DMS79 treated with DMSO at 0.1 percent for 48 hours (cell line): ENCODE results near the gene COIL.
"Not testable (repeated sequence)": the region's sequence is repeated elsewhere in the genome, so short reads cannot be mapped to it uniquely, and the experiment has no call there.

ENCODE experiments used
- DNase-seq: peaks from one replicate; lab custom pipeline; 2025; lab: John Stamatoyannopoulos, UW

COIL gene, protein sequence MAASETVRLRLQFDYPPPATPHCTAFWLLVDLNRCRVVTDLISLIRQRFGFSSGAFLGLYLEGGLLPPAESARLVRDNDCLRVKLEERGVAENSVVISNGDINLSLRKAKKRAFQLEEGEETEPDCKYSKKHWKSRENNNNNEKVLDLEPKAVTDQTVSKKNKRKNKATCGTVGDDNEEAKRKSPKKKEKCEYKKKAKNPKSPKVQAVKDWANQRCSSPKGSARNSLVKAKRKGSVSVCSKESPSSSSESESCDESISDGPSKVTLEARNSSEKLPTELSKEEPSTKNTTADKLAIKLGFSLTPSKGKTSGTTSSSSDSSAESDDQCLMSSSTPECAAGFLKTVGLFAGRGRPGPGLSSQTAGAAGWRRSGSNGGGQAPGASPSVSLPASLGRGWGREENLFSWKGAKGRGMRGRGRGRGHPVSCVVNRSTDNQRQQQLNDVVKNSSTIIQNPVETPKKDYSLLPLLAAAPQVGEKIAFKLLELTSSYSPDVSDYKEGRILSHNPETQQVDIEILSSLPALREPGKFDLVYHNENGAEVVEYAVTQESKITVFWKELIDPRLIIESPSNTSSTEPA

DNA sequence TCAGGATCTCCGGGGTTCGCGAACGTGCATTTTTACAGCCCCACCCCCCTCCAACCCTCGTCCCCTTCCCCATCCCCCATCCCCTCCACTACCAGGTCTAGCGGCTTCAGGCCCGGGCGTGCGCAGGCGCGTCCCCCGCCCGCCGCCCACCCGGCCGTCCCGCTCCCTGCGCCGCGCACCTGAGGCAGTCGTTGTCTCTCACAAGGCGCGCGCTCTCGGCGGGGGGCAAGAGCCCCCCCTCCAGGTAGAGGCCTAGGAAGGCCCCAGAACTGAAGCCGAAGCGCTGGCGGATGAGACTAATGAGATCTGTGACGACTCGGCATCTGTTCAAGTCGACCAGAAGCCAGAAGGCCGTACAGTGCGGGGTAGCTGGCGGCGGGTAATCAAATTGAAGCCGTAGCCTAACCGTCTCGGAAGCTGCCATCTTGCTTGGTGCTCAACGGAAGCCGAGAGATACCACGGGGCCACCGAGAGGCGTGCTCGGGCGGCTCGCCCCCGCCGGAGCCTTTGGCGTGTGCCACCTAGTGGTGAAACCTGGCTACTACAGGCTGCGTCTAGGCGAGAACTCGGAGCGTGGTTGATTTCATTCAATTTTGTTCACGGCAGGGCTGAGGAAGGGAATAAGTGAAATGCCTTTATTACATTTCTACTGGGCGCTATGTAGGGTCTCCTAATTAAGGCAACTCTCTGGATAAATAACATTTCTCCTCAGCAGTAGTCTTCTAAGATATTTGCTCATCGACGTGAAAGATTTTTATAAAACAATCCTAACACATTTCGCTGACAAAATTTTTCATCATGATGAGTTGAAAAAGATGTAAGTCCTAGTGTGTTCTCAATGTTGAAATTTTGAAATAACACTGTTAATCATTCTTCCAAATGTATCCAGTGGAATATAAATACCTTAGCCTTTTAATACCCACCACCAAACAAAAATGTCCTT lies at the start of gene COIL:
COIL (minus strand) TSS at position 455 of the 943 bp plus-strand sequence; CDS start at position 424, 31 bp downstream.
- peak; percentile 74 for DNase-seq

DNA sequence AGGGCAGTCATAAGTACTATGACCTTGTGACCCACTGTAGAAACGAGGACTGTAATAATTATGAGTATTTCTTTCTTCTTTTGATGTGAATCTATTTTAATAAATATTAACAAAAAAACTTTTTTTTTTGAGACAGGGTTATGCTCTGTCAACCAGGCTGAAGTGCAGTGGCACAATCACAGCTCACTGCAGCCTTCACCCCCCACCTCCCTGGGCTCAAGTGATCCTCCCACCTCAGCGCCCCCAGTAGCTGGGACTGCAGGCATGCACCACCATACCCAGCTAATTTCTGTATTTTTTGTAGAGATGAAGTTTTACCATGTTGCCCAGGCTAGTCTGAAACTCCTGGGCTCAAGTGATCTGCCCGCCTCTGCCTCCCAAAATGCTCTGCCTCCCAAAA lies 49.6 kb upstream of the COIL start:
- no peak for DNase-seq

DNA sequence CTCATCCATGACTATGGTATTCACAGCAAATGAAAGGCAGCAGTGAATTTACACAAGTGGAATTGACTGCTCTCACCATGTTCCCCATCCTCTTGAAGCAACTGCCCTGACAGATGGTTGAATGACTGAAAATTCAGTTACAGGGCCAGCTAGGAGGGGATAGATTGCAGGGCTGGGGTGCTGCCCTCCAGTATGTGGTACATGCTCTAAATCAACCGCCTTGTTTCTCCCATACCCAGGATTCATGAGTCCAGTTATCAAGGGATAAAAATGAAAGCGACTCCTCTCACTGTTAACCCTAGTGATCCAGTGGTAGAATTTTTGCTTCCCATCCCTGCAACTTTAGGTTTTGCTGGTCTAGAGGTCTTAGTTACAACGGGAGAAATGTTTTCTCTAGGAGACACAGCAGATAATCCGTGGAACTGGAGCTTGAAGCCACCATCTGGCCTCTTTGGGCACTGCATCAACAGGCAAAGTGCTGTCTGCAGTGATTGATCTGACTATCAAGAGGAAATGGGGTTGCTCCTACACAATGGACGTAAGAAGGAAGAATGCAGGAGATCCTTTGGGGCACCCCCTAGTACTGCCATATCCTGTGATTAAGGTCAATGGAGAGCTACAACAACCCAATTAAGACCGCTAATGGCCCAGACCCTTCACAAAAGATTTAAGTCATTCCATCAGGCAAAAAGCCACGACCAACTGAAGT lies 49.0 kb upstream of the COIL start:
- DNase-seq: peak; percentile 63

DNA sequence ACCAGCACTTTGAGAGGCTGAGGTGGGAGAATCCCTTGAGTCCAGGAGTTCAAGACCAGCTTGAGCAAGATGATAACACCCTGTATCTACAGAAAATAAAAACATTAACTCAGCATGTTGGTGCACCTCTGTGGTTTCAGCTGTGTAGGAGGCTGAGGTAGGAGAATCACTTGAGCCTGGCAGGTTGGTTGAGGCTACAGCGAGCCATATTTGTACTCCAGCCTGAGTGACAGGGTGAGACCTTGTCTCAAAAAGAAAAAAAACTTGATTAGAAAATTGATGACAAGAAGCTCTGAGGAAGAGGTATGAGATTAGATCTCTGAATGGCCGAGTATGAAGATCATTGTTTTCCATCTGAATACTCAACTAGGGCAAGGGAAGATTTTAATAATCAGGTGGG lies 48.1 kb upstream of the COIL start:
- DNase-seq: no peak

DNA sequence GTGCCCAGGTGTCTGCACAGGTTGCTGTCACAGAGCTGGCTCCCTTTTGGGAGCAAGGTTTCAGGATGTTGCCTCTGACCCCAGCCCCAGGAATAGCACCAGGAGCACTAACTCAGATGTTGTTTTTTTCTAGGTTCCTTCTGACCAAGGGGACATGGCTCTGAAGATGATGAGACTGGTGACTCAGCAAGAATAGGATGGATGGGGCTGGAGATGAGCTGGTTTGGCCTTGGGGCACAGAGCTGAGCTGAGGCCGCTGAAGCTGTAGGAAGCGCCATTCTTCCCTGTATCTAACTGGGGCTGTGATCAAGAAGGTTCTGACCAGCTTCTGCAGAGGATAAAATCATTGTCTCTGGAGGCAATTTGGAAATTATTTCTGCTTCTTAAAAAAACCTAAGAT lies 45.2 kb upstream of the COIL start:
- no peak for DNase-seq

DNA sequence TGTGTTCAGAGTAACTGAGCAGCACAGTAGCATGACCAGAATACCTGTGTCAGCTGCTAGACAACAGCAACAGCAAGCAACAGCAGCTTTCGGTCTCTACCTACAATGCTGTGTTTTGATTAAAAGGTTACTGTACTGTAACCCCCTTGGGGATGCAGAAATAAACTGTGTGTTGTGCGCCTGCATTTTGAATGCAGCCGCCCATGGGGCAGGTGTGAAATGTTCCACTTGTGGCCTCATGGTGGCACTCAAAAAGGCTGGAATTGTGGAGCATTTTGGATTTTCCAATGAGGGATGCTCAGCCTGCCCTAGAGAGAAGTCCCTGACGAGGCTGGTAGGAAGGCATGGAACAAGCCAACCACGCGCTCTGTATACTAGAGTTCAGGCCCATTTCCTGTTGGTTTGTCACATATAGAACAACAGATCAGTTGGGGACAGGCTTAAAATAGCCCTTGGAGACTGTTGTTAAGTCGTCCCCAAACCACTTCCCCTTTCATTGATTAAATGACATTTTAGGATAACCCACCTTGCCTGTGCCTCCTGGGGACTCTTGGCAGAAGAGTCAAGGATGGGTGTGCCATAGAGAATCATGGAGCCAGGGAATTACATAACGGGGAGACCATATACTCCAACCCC lies 44.2 kb upstream of the COIL start:
- DNase-seq: no peak

DNA sequence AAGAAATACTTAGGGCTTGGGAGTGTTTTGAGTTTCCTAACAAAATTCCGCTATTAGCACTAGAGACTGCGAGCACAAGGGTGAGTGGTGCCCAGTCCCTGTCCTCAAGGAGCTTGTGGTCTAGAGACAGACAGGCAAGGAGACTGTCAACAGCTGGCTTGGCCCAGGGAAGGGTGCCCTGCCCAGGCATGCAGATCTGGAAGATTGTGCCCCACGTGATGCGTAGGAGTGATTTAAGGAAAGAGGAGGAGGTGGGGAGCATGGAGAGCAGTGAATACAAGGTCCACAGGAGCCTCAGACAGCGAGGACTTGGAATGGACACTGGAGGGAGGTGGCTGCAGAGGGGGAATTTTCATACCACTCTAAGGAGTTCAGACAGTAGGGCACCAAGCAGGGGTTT lies 42.1 kb upstream of the COIL start:
- no peak for DNase-seq

DNA sequence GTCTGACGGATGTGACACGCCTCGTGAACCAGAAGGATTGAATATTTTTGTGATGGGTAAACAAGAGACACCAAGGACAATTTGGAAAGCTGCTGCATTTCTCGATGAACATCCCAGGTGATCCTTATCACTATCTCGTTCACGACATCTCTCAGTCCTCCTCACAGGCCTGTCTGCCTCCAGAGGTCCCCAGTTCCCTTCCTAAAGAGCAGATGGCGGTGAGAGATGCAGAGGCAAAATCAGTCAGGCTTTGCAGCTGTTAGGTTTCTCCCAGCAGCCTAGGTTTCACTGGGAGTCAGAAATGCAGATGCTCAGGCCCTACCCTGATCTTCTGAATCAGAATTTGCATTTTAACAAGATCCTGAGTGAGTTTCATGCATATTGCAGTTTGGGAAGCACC lies 40.7 kb upstream of the COIL start:
- no peak for DNase-seq

DNA sequence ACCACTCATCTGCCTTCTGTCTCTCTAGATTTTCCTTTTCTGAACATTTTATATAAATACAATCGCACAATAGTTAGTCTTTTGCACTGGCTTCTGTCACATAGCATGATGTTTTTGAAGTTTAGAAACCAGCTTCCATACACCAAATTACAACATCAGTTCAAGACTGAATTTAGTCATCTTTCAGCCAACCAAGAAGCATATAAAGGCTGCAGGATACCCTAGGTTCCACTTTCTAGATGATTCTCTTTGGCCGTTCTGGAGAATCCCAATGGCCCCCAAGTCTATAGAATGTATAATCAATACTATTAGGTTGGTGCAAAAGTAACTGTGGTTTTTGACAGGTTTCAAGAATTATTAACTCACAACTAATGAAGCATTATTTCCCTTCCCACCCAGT lies 36.5 kb upstream of the COIL start:
- no peak for DNase-seq

DNA sequence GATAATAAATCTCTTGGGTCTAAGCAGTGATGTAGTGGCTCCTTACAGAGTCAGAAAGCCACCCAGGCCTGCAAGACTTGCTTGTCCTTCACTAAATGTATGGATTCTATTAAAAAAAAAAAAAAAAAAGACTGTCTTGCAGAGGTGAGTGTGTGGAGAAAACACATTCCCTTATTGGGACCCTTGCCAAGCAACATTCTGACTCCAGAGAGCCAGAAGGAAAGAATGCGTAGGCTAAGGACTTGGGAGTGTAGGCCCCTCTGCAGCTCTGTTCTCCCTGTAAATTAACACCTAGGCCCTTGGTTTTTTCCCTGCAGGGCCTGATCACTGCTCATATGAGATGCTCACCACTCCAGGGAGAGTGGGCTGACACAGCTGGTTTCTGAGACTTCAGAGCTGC lies 34.9 kb upstream of the COIL start:
- DNase-seq: peak; percentile 12

DNA sequence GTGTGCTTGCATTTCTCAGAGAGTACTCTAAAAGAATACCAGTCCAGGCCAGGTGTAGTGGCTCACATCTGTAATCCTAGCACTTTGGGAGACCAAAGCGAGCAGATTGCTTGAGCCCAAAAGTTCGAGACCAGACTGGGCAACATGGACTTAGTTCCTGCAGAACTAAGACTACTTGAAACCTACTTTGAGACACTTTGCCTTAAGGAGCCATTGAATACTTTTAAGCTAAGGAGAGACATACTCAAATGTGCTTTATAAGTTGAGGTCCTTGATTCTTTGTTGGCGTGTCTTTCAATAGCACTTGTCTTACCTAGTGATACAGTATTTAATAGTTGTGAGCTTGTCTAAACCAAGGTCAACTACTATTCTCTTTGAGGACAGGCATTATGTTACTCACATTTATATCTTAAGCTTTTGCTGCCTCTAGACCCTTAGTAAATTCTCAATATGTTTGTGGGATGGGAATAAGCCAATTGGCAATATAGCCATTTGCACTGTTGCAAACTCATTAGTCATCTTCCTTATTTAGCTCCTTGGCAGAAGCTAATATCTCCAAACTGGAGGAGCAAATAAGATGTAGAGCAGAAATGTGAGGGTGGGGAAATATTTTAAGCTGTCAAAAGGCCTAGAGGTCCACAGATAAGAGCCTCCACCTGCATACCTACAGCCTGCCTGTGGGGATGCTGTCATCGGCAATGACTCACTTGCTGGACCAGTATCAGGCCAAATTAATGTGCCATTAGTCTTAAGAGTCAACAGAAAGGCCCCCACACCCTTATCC lies 33.4 kb upstream of the COIL start:
- peak; percentile 92 for DNase-seq

DNA sequence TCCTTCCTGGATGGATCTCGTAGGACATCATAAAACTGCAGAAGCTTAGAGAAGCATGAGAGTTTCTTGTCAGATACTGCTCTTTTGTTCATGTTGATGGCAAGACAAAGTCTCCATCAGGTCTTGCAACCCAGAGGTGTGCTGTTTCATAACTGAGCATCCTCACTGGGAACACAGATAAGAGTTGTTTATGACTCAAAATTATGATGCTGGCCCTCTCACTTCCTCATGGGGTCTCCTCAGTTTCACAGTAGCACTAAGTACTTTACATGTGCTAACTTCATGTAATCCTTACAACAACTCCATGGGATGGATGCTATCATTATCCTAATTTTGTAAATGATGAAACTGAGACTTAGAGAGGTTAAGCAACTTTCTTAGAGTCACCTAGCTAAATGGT lies 31.5 kb upstream of the COIL start:
- DNase-seq: no peak

DNA sequence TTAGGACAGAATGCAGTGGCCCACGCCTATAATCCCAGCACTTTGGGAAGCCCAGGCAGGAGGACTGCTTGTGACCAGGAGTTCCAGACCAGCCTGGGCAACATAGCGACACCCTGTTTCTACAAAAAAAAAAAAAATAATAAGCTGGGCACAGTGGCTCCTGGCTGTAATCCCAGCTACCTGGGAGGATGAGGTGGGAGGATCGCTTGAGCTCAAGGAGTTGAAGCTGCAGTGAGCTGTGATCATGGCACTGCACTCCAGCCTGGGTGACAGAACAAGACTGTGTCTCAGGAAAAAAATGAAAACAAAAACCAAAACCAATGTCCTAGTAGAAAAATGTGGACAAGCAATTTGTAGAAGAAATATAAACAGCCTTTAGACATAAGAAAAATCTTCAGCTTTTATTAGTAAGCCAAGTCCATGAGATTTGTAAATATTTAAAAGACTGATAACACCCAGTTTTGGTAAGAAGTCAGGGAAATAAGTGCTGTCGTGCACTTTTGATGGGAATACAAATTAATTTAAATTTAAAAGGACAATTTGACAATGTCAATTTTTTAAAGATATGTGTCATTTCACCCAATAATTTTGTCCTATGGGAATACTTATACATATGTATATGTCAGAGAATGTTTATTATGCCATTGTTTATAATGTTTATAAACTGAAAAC lies 28.2 kb upstream of the COIL start:
- no peak for DNase-seq

DNA sequence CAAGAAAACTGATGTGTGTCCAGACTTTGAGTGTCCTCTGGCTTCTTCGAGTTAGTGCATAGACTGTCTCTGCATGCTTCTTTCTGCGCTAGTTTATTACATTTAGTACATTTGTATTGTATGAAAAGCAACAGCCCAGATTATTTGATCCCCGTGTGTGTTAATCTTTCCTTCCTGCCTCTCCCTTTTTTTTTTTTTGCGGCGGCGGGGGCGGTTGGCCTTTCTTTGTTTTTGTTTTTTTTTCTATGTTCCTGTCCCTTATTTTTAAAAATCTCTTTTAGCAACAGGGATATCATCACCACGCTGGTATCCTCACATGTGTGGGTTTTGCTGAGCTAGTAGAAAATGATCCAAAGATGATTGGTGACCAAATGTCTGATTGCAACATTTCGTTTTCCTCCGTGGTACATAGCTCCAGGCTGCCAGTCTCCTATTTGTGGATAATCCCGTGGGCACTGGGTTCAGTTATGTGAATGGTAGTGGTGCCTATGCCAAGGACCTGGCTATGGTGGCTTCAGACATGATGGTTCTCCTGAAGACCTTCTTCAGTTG lies 26.5 kb upstream of the COIL start:
- no peak for DNase-seq

DNA sequence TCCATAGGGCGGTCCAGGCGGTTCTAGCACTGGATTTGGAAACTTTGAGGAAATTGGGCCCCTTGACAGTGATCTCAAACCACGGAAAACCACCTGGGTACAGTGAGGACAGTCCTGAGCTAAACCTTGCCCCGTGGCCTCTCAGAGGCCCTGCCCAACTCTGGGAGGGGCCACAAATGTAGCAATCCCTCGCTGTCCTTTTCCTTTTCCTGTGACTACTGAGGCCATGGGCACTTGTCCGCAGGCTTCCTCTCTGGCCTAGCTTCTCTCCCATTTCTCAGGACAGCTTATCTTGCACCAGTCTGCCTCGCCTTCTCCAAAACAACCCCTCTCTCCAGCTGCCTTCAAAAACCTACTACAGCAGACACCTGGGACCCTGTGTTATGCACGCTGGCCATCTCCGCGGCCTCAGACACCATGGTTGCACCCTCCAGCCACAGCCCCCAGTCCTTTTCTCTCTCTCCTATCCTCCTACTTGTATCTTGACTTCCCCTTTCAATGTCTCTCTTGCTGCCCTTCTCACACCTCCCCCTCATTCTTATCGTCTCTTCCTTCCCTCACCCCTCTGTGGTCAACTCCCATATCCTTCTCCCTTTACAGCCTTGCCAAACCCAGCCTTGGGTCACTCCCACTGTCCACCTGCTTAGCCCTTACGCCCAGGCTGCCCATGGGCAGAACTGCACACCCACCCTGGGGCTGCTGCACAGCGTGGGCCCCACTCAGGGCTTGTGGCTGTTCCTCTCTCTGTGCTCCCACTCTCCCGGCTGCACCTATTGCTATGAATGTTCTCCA lies 24.7 kb upstream of the COIL start:
- DNase-seq: no peak

DNA sequence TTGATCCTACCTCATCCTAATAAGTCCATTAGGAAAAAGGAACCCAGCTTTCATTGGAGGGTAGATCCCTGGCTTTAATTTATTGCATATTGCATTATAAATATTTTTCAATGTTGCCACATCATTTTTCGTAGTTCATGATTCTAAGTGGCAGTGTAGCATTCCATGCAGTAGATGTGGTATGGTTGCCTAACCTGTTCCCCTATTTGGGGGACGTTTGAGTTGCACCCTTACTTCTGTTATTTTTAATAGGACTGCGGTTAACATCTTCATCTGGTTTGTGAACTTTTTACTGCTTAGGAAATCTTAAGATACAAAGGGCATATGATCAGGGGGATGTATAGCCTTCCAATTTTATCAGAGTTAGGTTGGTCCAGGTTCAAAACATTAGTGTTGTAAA lies 22.5 kb upstream of the COIL start:
- DNase-seq: no peak

DNA sequence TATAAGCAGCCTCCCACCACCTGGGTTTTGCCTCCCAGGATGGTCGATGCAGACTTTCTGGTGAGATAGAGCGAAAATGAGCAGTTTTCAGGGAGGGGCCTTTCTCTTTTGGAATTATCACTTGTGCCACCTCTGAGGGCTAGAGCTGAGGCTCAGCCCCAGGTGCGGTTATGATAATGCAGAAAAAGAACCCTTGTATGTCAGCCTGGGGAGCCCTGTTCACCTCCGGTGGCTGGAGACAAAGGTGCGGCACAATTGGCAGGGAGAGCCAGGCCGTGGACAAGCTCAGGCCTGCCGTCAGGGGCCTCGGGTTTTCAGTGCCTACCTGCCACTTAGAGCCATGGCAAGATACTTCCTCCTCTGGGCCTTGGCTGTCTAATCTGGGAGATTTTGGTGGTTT lies 21.5 kb upstream of the COIL start:
- DNase-seq: peak; percentile 75

DNA sequence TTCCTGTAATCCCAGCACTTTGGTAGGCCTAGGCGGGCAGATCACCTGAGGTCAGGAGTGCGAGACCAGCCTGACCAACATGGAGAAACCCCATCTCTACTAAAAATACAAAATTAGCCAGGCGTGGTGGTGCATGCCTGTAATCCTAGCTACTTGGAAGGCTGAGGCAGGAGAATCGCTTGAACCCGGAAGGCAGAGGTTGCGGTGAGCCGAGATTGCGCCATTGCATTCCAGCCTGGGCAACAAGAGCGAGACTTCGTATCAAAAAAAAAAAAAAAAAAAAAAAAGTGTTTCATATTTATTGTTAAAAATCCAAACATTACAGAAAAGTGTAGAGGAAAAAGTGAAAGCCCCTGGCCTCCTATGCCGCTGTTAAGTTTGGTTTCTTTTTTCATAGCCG lies 19.7 kb upstream of the COIL start:
- DNase-seq: not testable (repeated sequence)

DNA sequence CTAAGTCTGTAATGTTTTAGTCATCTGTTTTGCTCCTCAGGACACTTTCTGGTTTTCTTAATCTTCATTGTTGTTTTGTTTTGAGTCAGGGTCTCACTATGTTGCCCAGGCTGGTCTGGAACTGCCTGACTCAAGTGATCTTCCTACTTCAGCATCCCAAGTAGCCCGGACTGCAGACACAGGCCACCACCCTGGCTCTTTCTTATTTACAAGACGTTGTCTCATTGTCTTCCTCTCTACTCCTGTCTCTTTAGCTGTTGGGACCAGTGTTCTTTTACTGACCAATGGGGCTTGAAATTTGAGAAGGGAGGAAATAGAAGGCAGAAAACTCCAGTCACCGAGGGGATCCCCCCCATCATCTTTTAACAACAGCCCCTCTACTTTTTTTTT lies 18.2 kb upstream of the COIL start:
- DNase-seq: no peak
